ES-I3 (cell line): ENCODE data around the gene EHBP1.
"Not testable (repeated sequence)": the region's sequence is repeated elsewhere in the genome, so short reads cannot be mapped to it uniquely, and the experiment has no call there.

Experiments used
- H3K36me3 ChIP-seq: 2 replicates; pipeline ENCODE4 v1.6.1; 2013; ENCODE audit warnings: mild to moderate bottlenecking, low read length, control low read depth, moderate library complexity; ENCODE audit not compliant: insufficient read depth
- H3K4me1 ChIP-seq: 2 replicates; pipeline ENCODE4 v1.6.1; 2013; ENCODE audit warnings: mild to moderate bottlenecking, control low read depth, low read length; ENCODE audit not compliant: insufficient read depth
- H3K9ac ChIP-seq: 2 replicates; pipeline ENCODE4 v1.6.1; 2013; ENCODE audit warnings: low read depth, mild to moderate bottlenecking, low read length, moderate library complexity
- H3K9me3 ChIP-seq: 2 replicates; pipeline ENCODE4 v1.6.1; 2013; ENCODE audit warnings: mild to moderate bottlenecking, low read length, moderate library complexity; ENCODE audit not compliant: control insufficient read depth, insufficient read depth

The EHBP1 gene

GRCh38 chr2:62998949-62999348 lies 293.4 kb downstream of the EHBP1 start:
- H3K36me3 ChIP-seq, result no peaks in the 10 kb centered on the region
- no peaks in the 10 kb centered on the region for H3K4me1 ChIP-seq
- H3K9ac ChIP-seq, result no peak overlapping the region
- H3K9me3 ChIP-seq, result no peaks in the 10 kb centered on the region

GRCh38 chr2:62999905-63000304 lies 294.4 kb downstream of the EHBP1 start:
- Histone ChIP-seq H3K4me1 (no peaks in the 10 kb centered on the region), H3K36me3 (no peaks in the 10 kb centered on the region), H3K9me3 (no peaks in the 10 kb centered on the region), H3K9ac (no peak overlapping the region)

GRCh38 chr2:63000801-63001200 lies 295.3 kb downstream of the EHBP1 start:
- no peaks in the 10 kb centered on the region for H3K9me3 ChIP-seq
- H3K9ac ChIP-seq, result no peak overlapping the region
- H3K4me1 ChIP-seq, result no peaks in the 10 kb centered on the region
- no peaks in the 10 kb centered on the region for H3K36me3 ChIP-seq

- H3K9me3 ChIP-seq, result no peaks in the 10 kb centered on the region
- no peaks in the 10 kb centered on the region for H3K4me1 ChIP-seq
- H3K36me3 ChIP-seq, result no peaks in the 10 kb centered on the region
- no peak overlapping the region for H3K9ac ChIP-seq
These were observed 296.1 kb downstream of the EHBP1 start for GRCh38 chr2:63001576-63001975.

GRCh38 chr2:63003351-63003750 lies 297.8 kb downstream of the EHBP1 start:
- H3K9ac ChIP-seq, result no peak overlapping the region
- H3K9me3 ChIP-seq, result no peaks in the 10 kb centered on the region
- H3K4me1 ChIP-seq, result peaks cover 4% of the 10 kb centered on the region; the same call in 1 of the 2 replicates
- no peaks in the 10 kb centered on the region for H3K36me3 ChIP-seq

GRCh38 chr2:63007813-63008458 lies 302.4 kb downstream of the EHBP1 start:
- no peak overlapping the region for H3K9ac ChIP-seq
- peaks cover 10% of the 10 kb centered on the region; the same call in 1 of the 2 replicates for H3K4me1 ChIP-seq
- no peaks in the 10 kb centered on the region for H3K36me3 ChIP-seq
- no peaks in the 10 kb centered on the region for H3K9me3 ChIP-seq

- Histone ChIP-seq H3K9ac (no peak overlapping the region), H3K36me3 (no peaks in the 10 kb centered on the region), H3K4me1 (peaks cover 10% of the 10 kb centered on the region; the same call in 1 of the 2 replicates), H3K9me3 (no peaks in the 10 kb centered on the region)
These were observed 303.3 kb downstream of the EHBP1 start for GRCh38 chr2:63008838-63009237.

GRCh38 chr2:63009490-63009889 lies 304.0 kb downstream of the EHBP1 start:
- Histone ChIP-seq H3K4me1 (peaks cover 10% of the 10 kb centered on the region; the same call in 1 of the 2 replicates), H3K9ac (no peak overlapping the region), H3K9me3 (no peaks in the 10 kb centered on the region), H3K36me3 (no peaks in the 10 kb centered on the region)

- no peak overlapping the region for H3K9ac ChIP-seq
- H3K4me1 ChIP-seq, result peaks cover 10% of the 10 kb centered on the region; the same call in 1 of the 2 replicates
- H3K36me3 ChIP-seq, result no peaks in the 10 kb centered on the region
- H3K9me3 ChIP-seq, result no peaks in the 10 kb centered on the region
These were observed 307.0 kb downstream of the EHBP1 start for GRCh38 chr2:63012541-63012940.

- H3K9me3 ChIP-seq, result no peaks in the 10 kb centered on the region
- H3K36me3 ChIP-seq, result no peaks in the 10 kb centered on the region
These were observed 307.9 kb downstream of the EHBP1 start for GRCh38 chr2:63013438-63013837.

GRCh38 chr2:63015389-63015788 lies 309.9 kb downstream of the EHBP1 start:
- no peaks in the 10 kb centered on the region for H3K36me3 ChIP-seq
- H3K4me1 ChIP-seq, result no peaks in the 10 kb centered on the region
- no peak overlapping the region for H3K9ac ChIP-seq
- H3K9me3 ChIP-seq, result no peaks in the 10 kb centered on the region

More at GRCh38 chr2:63013438-63013837, 307.9 kb downstream of the EHBP1 start:
- no peak overlapping the region for H3K9ac ChIP-seq
- peaks cover 6% of the 10 kb centered on the region; the same call in 1 of the 2 replicates for H3K4me1 ChIP-seq

- Histone ChIP-seq H3K4me1 (no peaks in the 10 kb centered on the region), H3K9ac (no peak overlapping the region), H3K36me3 (no peaks in the 10 kb centered on the region), H3K9me3 (no peaks in the 10 kb centered on the region)
These were observed 312.9 kb downstream of the EHBP1 start for GRCh38 chr2:63018439-63018838.

- H3K9me3 ChIP-seq, H3K4me1 ChIP-seq, H3K36me3 ChIP-seq, H3K9ac ChIP-seq: not testable (repeated sequence)
These were observed 314.2 kb downstream of the EHBP1 start for GRCh38 chr2:63019686-63020085.

GRCh38 chr2:63023444-63023843 lies 317.9 kb downstream of the EHBP1 start:
- Histone ChIP-seq H3K9ac (no peak overlapping the region), H3K36me3 (no peaks in the 10 kb centered on the region), H3K9me3 (no peaks in the 10 kb centered on the region), H3K4me1 (no peaks in the 10 kb centered on the region)

GRCh38 chr2:63027220-63027619 lies 321.7 kb downstream of the EHBP1 start:
- Histone ChIP-seq H3K9me3 (no peaks in the 10 kb centered on the region), H3K4me1 (no peaks in the 10 kb centered on the region), H3K36me3 (no peaks in the 10 kb centered on the region), H3K9ac (no peak overlapping the region)
